Gastrocnemius medialis (tissue), 4 donors: ENCODE results near the gene APH1B.

Experiments
- CTCF ChIP-seq, 5 experiments: fragments of 450-650 bp in 3 of 5; fragments of 200-600 bp in 2 of 5; sonication (generic) in 2 of 5; IDR thresholded peaks in 4 of 5; conservative IDR thresholded peaks in 1 of 5; 1 replicate in 4 of 5; 2 replicates in 1 of 5; pipeline ENCODE4 v1.5.1; 2016 to 2019; ENCODE audit warnings: antibody characterized with exemption in 5 of 5, mild to moderate bottlenecking in 3 of 5, moderate library complexity in 3 of 5
- POLR2A ChIP-seq, 2 donors: fragments of 450-650 bp; IDR thresholded peaks; one replicate each; pipeline ENCODE4 v1.6.1; 2017; ENCODE audit warnings: antibody characterized with exemption in 2 of 2, mild to moderate bottlenecking in 2 of 2, moderate library complexity in 2 of 2

GRCh38 chr15:63243101-63243500 is 34.3 kb upstream of the APH1B start:
- no peak for TF ChIP-seq POLR2A (IDR thresholded peaks at IDR 0.05)
- no peak for TF ChIP-seq CTCF (IDR thresholded peaks at IDR 0.05 in 4 of 5, conservative IDR thresholded peaks at IDR 0.05 in 1 of 5)
